NCI-H748 (cell line): ENCODE measurements around the gene ACBD5.
"Not testable (repeated sequence)": the region's sequence is repeated elsewhere in the genome, so short reads cannot be mapped to it uniquely, and the experiment has no call there.

ENCODE experiments used
- DNase-seq: peaks from one replicate; lab custom pipeline; 2025; ENCODE audit not compliant: unreplicated experiment; lab: John Stamatoyannopoulos, UW

Gene ACBD5

GRCh38 chr10:27241010-27241651, 534 bp upstream of the ACBD5 start:
- peak; percentile 30 for DNase-seq

GRCh38 chr10:27237531-27237930, 3.1 kb downstream of the ACBD5 start:
- DNase-seq, result not testable (repeated sequence)

- DNase-seq, result not testable (repeated sequence)
Observed at GRCh38 chr10:27236589-27237128, 3.9 kb downstream of the ACBD5 start.

DNA sequence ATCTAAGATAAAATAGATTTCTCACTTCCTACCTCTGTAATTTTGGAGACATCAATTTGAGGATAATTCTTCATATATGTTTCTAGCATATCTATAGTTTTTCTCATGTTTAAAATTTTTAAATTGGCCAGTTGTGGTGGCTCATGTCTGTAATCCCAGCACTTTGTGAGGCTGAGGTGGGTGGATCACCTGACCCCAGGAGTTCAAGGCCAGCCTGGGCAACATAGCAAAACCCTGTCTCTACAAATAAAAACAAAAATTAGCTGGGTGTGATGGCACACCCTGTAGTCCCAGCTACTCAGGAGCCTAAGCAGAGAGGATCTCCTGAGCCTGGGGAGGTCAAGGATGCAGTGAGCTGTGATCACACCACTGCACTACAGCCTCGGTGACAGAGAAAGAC, 4.9 kb downstream of the ACBD5 start:
- no peak for DNase-seq

DNA sequence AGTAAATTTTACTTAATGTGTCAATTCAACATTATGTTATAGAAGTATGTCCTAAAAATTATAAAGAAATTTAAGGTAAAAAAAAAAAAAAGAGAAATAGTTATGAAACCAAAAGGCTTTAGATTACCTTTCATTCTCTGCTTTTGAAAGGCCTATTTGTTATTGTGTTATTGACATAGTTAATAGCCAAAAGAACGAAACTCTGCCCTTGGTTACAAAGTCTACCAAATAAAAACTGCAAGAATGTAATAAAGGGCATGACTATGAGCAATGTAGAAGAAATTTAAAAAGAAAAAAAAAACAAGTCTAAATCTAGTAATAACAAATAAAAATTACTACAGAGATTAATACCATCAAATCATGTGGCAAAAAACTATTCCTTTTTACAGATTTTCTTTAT, 10.6 kb downstream of the ACBD5 start:
- no peak for DNase-seq

DNA sequence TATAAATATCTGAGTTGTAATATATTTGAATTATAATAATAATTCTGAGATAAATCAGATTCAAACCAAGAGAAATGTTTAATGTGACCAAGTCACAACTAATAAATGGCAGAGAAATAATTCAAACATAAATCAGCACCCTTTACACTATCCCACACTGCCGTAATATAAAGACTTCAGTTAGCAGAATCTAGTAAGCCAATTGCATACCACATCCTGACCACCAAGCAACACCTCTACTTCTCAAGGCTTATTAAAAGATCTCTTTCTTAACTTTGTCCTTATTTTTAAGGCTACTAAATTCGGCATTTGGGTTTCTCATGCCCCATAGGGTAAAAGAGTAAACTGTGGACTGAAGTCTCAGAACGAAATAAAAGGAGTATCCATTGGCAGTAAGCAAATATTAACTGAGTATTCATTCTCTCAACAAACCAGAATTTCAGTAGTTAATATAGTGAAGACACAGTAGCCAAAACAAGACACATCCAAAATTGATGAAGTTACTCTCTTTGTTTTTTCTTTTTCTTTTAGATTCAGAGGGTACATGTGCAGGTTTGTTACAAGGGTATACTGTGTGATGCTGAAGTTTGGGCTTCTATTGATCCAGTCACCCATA, 14.8 kb downstream of the ACBD5 start:
- no peak for DNase-seq

- DNase-seq, result no peak
Observed at GRCh38 chr10:27225011-27225590, 15.5 kb downstream of the ACBD5 start.

- peak; percentile 18 for DNase-seq
Observed at GRCh38 chr10:27223964-27224363, 16.6 kb downstream of the ACBD5 start.

DNA sequence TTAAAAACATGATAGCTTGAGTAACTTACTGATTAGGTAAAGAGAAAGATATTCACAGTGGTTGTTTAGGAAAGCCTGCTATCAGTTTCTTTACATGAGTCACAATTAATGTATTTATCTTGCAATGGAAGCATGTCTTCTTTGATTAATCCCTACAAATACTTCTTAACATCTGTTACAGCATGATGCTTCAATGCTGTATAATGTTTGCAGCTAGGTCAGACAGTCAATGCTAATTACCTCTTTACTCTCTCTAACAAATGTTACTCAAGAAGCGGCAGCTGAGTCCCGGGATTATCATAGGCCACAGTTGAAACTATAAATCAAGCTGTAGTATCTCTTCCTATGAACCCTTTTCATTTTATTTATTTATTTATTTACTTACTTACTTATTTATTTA, 33.2 kb downstream of the ACBD5 start:
- DNase-seq, result no peak

GRCh38 chr10:27203806-27204205, 36.8 kb downstream of the ACBD5 start:
- DNase-seq, result no peak

DNA sequence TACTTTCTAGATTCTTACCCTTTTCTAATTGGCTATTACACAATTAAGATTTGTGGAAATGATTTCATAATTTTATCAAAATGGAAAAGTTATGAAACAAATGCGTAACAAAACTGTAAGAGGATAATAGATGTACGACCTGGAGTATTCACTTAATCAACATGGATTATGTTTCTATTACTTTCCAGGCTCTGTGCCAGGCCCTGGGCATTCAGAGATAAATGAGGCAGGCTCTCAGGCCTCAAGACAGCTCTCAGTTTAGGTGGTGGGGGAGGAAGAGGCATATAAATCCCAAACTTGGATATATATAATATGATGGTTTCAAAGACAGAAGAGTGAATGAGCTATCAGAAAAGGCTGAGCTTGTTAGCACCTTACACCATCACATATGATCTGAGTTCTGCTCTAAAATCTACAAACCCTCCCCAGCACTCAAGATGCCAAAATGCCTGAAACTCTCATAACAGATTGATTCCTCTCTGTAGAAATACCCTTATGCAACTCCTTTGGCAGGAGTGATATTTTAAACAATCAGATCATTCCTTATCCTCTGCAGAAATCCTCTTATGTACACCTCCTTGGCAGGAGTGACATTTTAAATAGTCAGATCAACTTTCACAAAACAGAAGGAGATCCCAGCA, 42.5 kb downstream of the ACBD5 start:
- DNase-seq, result no peak

DNA sequence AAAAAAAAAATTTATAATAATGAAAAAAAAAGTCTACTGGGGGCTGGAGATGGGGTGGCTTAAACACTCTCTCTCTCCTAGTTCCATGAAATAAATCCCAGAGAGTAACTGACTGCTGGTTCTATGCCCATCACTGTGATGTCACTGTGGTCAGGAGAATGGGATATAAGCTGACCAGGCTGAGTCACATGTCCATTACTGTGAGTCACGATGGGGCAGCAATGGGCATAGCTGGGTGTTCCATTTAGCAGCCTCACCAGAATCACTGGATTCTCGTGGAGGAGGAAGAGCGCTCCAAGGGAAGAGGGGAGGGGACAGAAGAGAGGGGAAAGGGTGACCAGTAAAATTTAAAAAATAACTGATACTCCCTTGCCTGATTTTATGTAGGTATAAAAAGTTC, 48.3 kb downstream of the ACBD5 start:
- DNase-seq, result no peak

DNA sequence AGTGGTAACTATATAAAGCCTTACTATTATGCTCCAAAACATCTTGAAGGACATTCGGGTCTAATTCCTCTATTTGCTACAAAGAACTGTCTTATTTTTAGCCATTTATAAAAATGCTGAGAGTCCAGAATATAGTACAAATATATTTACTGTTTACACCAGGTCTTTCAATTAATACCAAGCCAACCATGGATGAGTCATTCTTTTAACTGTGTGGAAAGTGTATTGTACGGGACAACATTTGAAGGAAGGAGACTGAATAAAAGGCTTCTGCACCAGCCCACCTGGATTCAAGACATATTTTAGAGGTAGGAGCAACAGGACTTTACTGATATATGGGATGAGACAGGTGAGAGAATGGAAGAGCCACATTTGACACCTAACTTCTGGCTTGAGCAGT, 50.1 kb downstream of the ACBD5 start:
- DNase-seq, result no peak

GRCh38 chr10:27188897-27189296, 51.7 kb downstream of the ACBD5 start:
- DNase-seq, result no peak

DNA sequence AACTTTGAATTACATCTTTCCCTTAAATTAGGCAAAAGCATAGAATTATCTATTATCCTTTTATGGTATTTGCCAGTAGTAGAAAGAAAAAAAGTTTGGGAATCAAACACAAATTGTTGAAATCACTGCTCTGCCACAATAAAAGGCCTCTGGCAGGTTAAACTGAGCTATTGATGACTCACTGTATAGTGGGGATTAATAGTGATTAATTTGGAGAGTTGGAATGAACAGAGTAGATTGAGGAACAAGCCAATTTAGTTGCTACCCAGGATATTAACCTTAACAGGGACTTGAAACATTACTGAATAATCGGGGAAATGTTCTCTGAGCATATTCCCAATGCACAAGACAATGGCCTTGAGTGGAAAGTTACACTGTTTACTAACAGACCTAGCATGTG, 52.3 kb downstream of the ACBD5 start:
- no peak for DNase-seq

GRCh38 chr10:27169849-27170248, 70.7 kb downstream of the ACBD5 start:
- DNase-seq, result no peak

DNA sequence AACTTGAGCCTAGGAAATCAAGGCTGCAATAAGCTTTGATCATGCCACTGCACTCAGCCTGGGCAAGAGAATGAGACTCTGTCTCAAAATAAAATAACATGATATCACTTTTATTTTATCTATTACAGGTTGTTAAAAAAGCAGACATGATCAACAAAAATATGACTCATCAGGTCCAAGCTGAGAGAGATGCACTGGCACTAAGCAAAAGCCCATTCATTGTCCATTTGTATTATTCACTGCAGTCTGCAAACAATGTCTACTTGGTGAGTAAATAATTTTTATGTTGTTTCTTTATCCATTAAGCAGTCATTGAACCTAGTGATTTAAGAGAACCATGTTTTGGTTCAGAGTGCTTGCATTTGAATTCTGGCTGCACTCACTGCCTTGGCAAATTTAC, 82.2 kb downstream of the ACBD5 start:
- peak; percentile 19 for DNase-seq

- DNase-seq, result no peak
Observed at GRCh38 chr10:27157150-27157549, 83.4 kb downstream of the ACBD5 start.

GRCh38 chr10:27156566-27156965, 84.0 kb downstream of the ACBD5 start:
- not testable (repeated sequence) for DNase-seq

DNA sequence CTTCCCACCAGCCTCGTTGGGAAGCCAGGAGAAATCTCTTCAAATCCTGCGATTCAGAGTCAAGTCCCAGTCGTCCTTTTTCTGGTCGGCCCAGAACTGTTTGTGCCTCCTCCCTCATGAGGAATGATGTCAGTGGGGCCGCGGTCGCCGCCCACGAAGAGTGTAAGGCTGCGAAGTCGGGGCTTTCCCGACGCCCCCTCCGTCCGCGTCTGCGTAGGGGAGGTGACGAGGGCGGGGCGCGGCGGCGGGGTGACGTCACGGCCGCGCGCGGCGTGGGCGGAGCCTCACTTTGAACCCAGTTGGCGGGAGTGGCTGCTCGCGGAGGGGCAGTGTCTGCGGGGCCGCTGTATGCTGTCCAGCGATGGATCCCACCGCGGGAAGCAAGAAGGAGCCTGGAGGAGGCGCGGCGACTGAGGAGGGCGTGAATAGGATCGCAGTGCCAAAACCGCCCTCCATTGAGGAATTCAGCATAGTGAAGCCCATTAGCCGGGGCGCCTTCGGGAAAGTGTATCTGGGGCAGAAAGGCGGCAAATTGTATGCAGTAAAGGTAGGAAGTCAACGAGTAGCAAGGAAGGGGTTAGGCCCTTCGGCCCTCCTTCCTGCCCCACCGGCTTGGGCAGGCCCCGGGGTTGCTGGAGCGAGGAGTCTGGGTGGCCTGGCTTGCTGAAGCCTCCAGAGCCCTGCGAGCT, 85.4 kb downstream of the ACBD5 start, which contains the start of gene MASTL:
Gene MASTL, plus strand, starts transcription at position 287 of the 689 bp plus-strand sequence. Its CDS starts 75 bp downstream, at position 362.
- peak; percentile 83 for DNase-seq

GRCh38 chr10:27153845-27154193, 86.8 kb downstream of the ACBD5 start:
- DNase-seq, result peak; percentile 35
